B cell (primary cell): ENCODE measurements around the gene DPM2. TPM values are rescaled to one million over a fixed set of nuclear protein-coding genes. Genes with fewer than 3 reads are reported as not detected.
A peak's percentile ranks its signal among the peaks of the same experiment; 100 is the strongest.

Experiments
- ATAC-seq: fragments of 200-7000 bp; cut with Tn5 transposase; one replicate; pipeline ENCODE4 v1.10.0; 2021; ENCODE audit warnings: low read depth, mild to moderate bottlenecking, moderate number of reproducible peaks, moderate library complexity
- CTCF ChIA-PET: fragments of 350-600 bp; sonication (Branson Sonifier 250); formaldehyde crosslinking; loops from one replicate; lab custom pipeline; 2021; ENCODE audit warnings: antibody characterized with exemption, inconsistent platforms; lab: Charles Lee
- POLR2A ChIA-PET: fragments of 350-600 bp; sonication (Branson Sonifier 250); formaldehyde crosslinking; loops from one replicate; lab custom pipeline; 2021; ENCODE audit warnings: antibody characterized with exemption; lab: Charles Lee
- DNase-seq: peaks from one replicate; pipeline ENCODE4 v3.0.0; 2013
- H2AFZ ChIP-seq: 2 replicates; pipeline ENCODE4 v1.6.1; 2012; ENCODE audit warnings: mild to moderate bottlenecking, low read depth, low read length; ENCODE audit not compliant: insufficient read depth, poor library complexity, severe bottlenecking
- H3K27ac ChIP-seq, 2 donors: 1 replicate in 1 of 2; 2 replicates in 1 of 2; pipeline ENCODE4 v1.5.1; 2012 to 2013; ENCODE audit warnings: low read length in 2 of 2, mild to moderate bottlenecking in 2 of 2, moderate library complexity in 1 of 2
- H3K27me3 ChIP-seq, 4 experiments: fragments of 200-600 bp in 1 of 4; sonication (generic) in 1 of 4; replicated peaks in 1 of 4; 1 replicate in 2 of 4; 2 replicates in 2 of 4; pipeline versions ENCODE4 v1.6.1 to v1.7.0; 2013 to 2016; ENCODE audit warnings: low read length in 3 of 4, mild to moderate bottlenecking in 2 of 4, mixed read lengths in 1 of 4, moderate library complexity in 1 of 4; ENCODE audit not compliant: insufficient read depth in 4 of 4, control insufficient read depth in 3 of 4; ENCODE audit errors: control extremely low read depth in 1 of 4
- H3K36me3 ChIP-seq, 2 experiments: replicated peaks in 1 of 2; 1 replicate in 1 of 2; 2 replicates in 1 of 2; pipeline versions ENCODE4 v1.6.1 to v1.7.1; 2013; ENCODE audit warnings: low read length in 1 of 2; ENCODE audit not compliant: insufficient read depth in 2 of 2, control insufficient read depth in 1 of 2; ENCODE audit errors: control extremely low read depth in 1 of 2, extremely low read depth in 1 of 2
- H3K4me1 ChIP-seq, 2 donors: fragments of 200-600 bp in 1 of 2; sonication (generic) in 1 of 2; 1 replicate in 1 of 2; 2 replicates in 1 of 2; pipeline versions ENCODE4 v1.5.1 to v1.6.1; 2013 to 2017; ENCODE audit warnings: low read length in 2 of 2; ENCODE audit not compliant: control insufficient read depth in 2 of 2, insufficient read depth in 2 of 2
- H3K4me2 ChIP-seq: replicated peaks from 2 replicates; pipeline ENCODE3; 2012; ENCODE audit warnings: mild to moderate bottlenecking, low read depth, low read length; ENCODE audit not compliant: poor library complexity, severe bottlenecking
- H3K4me3 ChIP-seq, 5 experiments: fragments of 200-600 bp in 1 of 5; sonication (generic) in 1 of 5; 1 replicate in 3 of 5; 2 replicates in 2 of 5; pipeline versions ENCODE4 v1.5.1 to v1.7.0; 2011 to 2016; ENCODE audit warnings: low read length in 4 of 5, mild to moderate bottlenecking in 4 of 5, low read depth in 2 of 5, control low read depth in 1 of 5, moderate library complexity in 1 of 5; ENCODE audit not compliant: insufficient read depth in 1 of 5; ENCODE audit errors: control extremely low read depth in 1 of 5, extremely low read depth in 1 of 5
- H3K79me2 ChIP-seq: fragments of 200-600 bp; sonication (generic); one replicate; pipeline ENCODE4 v1.6.0; 2016; ENCODE audit warnings: low read length; ENCODE audit not compliant: control insufficient read depth, insufficient read depth
- H3K9ac ChIP-seq: fragments of 200-600 bp; sonication (generic); 2 replicates; pipeline ENCODE4 v1.6.1; 2017; ENCODE audit warnings: mild to moderate bottlenecking, low read length, moderate library complexity
- H3K9me3 ChIP-seq, 3 donors: one replicate each; pipeline versions ENCODE4 v1.6.1 to v1.7.1; 2013; ENCODE audit warnings: low read length in 2 of 3; ENCODE audit not compliant: control insufficient read depth in 2 of 3, insufficient read depth in 1 of 3; ENCODE audit errors: control extremely low read depth in 1 of 3
- H4K20me1 ChIP-seq: 2 replicates; pipeline ENCODE4 v1.6.0; 2012; ENCODE audit warnings: mild to moderate bottlenecking, low read length; ENCODE audit not compliant: insufficient read depth, control insufficient read depth, poor library complexity, severe bottlenecking
- H3K27ac Mint-ChIP-seq: one replicate; pipeline ENCODE4 v1.8.0; 2021; ENCODE audit warnings: mixed read lengths
- H3K27me3 Mint-ChIP-seq: one replicate; pipeline ENCODE4 v1.8.0; 2021; ENCODE audit warnings: mixed read lengths
- H3K4me1 Mint-ChIP-seq: one replicate; pipeline ENCODE4 v1.8.0; 2021; ENCODE audit warnings: mixed read lengths
- H3K4me3 Mint-ChIP-seq: one replicate; pipeline ENCODE4 v1.8.0; 2021; ENCODE audit warnings: mixed read lengths
- H3K9me3 Mint-ChIP-seq: one replicate; pipeline ENCODE4 v1.8.0; 2022; ENCODE audit warnings: mixed read lengths; ENCODE audit not compliant: insufficient read depth
- CTCF ChIP-seq: fragments of 200-600 bp; IDR thresholded peaks from one replicate; pipeline ENCODE4 v1.8.0; 2022; ENCODE audit warnings: antibody characterized with exemption, mild to moderate bottlenecking
- EZH2 ChIP-seq: IDR thresholded peaks from 2 replicates; pipeline ENCODE4 v1.6.1; 2012; ENCODE audit warnings: borderline replicate concordance, low read depth, mild to moderate bottlenecking, moderate library complexity, low read length; ENCODE audit not compliant: insufficient read depth, poor library complexity, severe bottlenecking
- WGBS: methylation state at CpG from one replicate; pipeline ENCODE4 v1.1.5; 2013; ENCODE audit warnings: missing lambda C conversion rate; ENCODE audit not compliant: insufficient coverage; 5-methylcytosine and 5-hydroxymethylcytosine counted together
- intact Hi-C: fragments of 100-400 bp; cut with micrococcal nuclease; formaldehyde crosslinking; loops from one replicate; pipeline ENCODE4 v1.10.0; 2022
- polyA plus RNA-seq: library from polyadenylated mRNA; depleted of rRNA; stranded (reverse); fragments of >200 nt; gene quantifications from 2 replicates; pipeline ENCODE4 v1.2.3, GENCODE V29; 2012
- total RNA-seq, 2 donors: library from RNA; stranded (reverse); fragments of 120-200 nt in 1 of 2; gene quantifications; 1 replicate in 1 of 2; 2 replicates in 1 of 2; pipeline versions ENCODE4 v1.2.3 to v1.2.4, GENCODE V29; 2013 to 2022

Gene DPM2
- total and polyA plus RNA-seq, 2 donors (not counting 1 experiment from before 2014, with no cell fraction given): 34.1 to 42.9 TPM

- Histone ChIP-seq H3K36me3 (peaks cover 0 to 57% of the 10 kb centered on the region in 2 experiments), H3K9me3 (peaks cover 0 to 1% (median 0%) of the 10 kb centered on the region in 3 donors), H4K20me1 (peaks cover 55% of the 10 kb centered on the region), H3K4me3 (no peak overlapping the region), H3K27me3 (no peaks in the 10 kb centered on the region), H3K4me1 (peaks cover 24 to 28% of the 10 kb centered on the region in 2 donors), H3K9ac (no peak overlapping the region), H3K79me2 (peaks cover 12% of the 10 kb centered on the region), H3K4me2 (no peak overlapping the region), H3K27ac (peak overlapping the region in 1 of 2 donors; percentile 54), H2AFZ (no peak overlapping the region)
- ChIA-PET POLR2A (interaction anchor here (2.4 kb wide), 1 partner anchor 92 kb away, joined by 15 read pairs; no protein-coding TSS in a partner anchor), CTCF (interaction anchor here (0.6 to 12.6 kb wide), 43 partner anchors 9 to 243 kb away, joined by 3 to 310 read pairs (median 5); partner anchors contain the start of genes EEIG1, NAIF1, PTGES2 and TOR2A)
- DNase-seq: peak; percentile 79
- peak; percentile 48 for ATAC-seq
- Mint-ChIP-seq H3K27me3 (no peaks in the 10 kb centered on the region), H3K4me1 (peaks cover 35% of the 10 kb centered on the region), H3K4me3 (no peak overlapping the region), H3K27ac (peak overlapping the region; percentile 76), H3K9me3 (no peaks in the 10 kb centered on the region)
- 74% methylated on average over 18 of the region's 18 CpGs for WGBS
- intact Hi-C loops: loop anchor here (1.0 to 2.0 kb wide), 3 partner anchors 38 to 175 kb away; partner anchors contain the start of gene EEIG1
- TF ChIP-seq EZH2 (no peak), CTCF (peak; percentile 89)
Measured at GRCh38 chr9:127942216-127943010, 4.8 kb upstream of the DPM2 start.

- H3K27me3 ChIP-seq: no peaks in the 10 kb centered on the region
- DNase-seq: peak; percentile 33
- peaks cover 16% of the 10 kb centered on the region for H3K79me2 ChIP-seq
- H3K4me3 ChIP-seq: no peak overlapping the region
- no peak overlapping the region for H3K4me2 ChIP-seq
- Mint-ChIP-seq H3K27me3 (no peaks in the 10 kb centered on the region), H3K4me3 (no peak overlapping the region), H3K4me1 (peaks cover 38% of the 10 kb centered on the region), H3K27ac (no peak overlapping the region), H3K9me3 (no peaks in the 10 kb centered on the region)
- intact Hi-C loops: loop anchor here (2.0 kb wide), 1 partner anchor 39 kb away; the partner anchor contains the start of gene EEIG1
- H3K9me3 ChIP-seq: peaks cover 0 to 4% (median 0%) of the 10 kb centered on the region in 3 donors
- H3K36me3 ChIP-seq: peaks cover 0 to 55% of the 10 kb centered on the region in 2 experiments
- no peak overlapping the region for H2AFZ ChIP-seq
- ChIA-PET CTCF (interaction anchor here (0.8 to 12.6 kb wide), 29 partner anchors 9 to 207 kb away, joined by 3 to 310 read pairs (median 6); partner anchors contain the start of genes EEIG1, NAIF1, PTGES2 and TOR2A), POLR2A (no interaction called here)
- peaks cover 27 to 34% of the 10 kb centered on the region in 2 donors for H3K4me1 ChIP-seq
- ATAC-seq: no peak
- WGBS: 93% methylated on average over 2 of the region's 3 CpGs
- no peak overlapping the region for H3K9ac ChIP-seq
- H4K20me1 ChIP-seq: peaks cover 50% of the 10 kb centered on the region
- H3K27ac ChIP-seq: no peak overlapping the region
- TF ChIP-seq EZH2: no peak
- no peak for TF ChIP-seq CTCF
Measured at GRCh38 chr9:127941961-127942215, 4.2 kb upstream of the DPM2 start.
